ENCODE measurements around the gene LHX2. TPM values are rescaled to one million over a fixed set of nuclear protein-coding genes. Genes with fewer than 3 reads are reported as not detected.

The LHX2 gene
- total and polyA plus RNA-seq, 2 of the 13 experiments (the other 11 are each of a cell fraction or from before 2014, with no cell fraction given): not detected

GRCh38 chr9:124044448-124044847 is 32.9 kb downstream of the LHX2 start:
- BruUV-seq (replicated peaks): no TSS peak
- intact Hi-C loops (cut with micrococcal nuclease; ENCODE audit: unreplicated experiment) (no loop called here), in situ Hi-C loops (cut with HindIII; ENCODE audit: extremely low pct_ligation_motif_present, low pct_unique_long_range_greater_than_20kb) (loop anchor here (25.0 kb wide), 1 partner anchor 632 kb away; no protein-coding TSS in a partner anchor)
- Histone ChIP-seq H3K4me3 (replicated peaks in 1 of 3; ENCODE audit: insufficient read depth in 1 of 3, low read depth in 2 of 3, low read length in 3 of 3) (peak overlapping the region in 1 of 3 experiments; percentile 74; a peak in 1 of 6 replicates), H3K9ac (ENCODE audit: insufficient read depth, low read depth, low read length) (no peak overlapping the region), H3K4me2 (ENCODE audit: low read depth, low read length) (no peak overlapping the region; the same call in 1 of the 2 replicates), H2AFZ (ENCODE audit: low read length) (no peak overlapping the region), H3K4me1 (ENCODE audit: insufficient read depth, low read length) (peaks cover 45% of the 10 kb centered on the region), H3K79me2 (ENCODE audit: insufficient read depth, low read length) (no peaks in the 10 kb centered on the region), H3K36me3 (replicated peaks in 1 of 2; ENCODE audit: control insufficient read depth in 1 of 2, insufficient read depth in 2 of 2, low read length in 2 of 2) (no peaks in the 10 kb centered on the region), H3K9me3 (ENCODE audit: low read length) (no peaks in the 10 kb centered on the region), H3K27me3 (ENCODE audit: control insufficient read depth in 1 of 2, insufficient read depth in 2 of 2, low read length in 2 of 2) (peaks cover 4 to 54% of the 10 kb centered on the region in 2 experiments; a peak in 4 of 5 replicates), H3K27ac (ENCODE audit: extremely low read length, insufficient read depth, low read length) (no peak overlapping the region), H4K20me1 (ENCODE audit: insufficient read depth, low read length) (no peaks in the 10 kb centered on the region)
- FAIRE-seq (no peak), DNase-seq (ENCODE audit: low spot score) (no peak), ATAC-seq (no peak)
- 40% methylated on average over 5 of the region's 5 CpGs for WGBS (ENCODE audit: low lambda C conversion rate)
- ChIA-PET POLR2A (no interaction called here), CTCF (ENCODE audit: low intra/inter-chr PET ratio, low total read pairs) (no interaction called here)
- TF ChIP-seq CREB1 (IDR thresholded peaks at IDR 0.05): peak; percentile 55
- no peak for TF ChIP-seq CREB1 (CRISPR knock-in tag; IDR thresholded peaks at IDR 0.05)
- TF ChIP-seq KLF12 (CRISPR knock-in tag; IDR thresholded peaks at IDR 0.05; ENCODE audit: borderline replicate concordance): no peak
- TF ChIP-seq TEAD3 (CRISPR knock-in tag; optimal IDR thresholded peaks at IDR 0.05; ENCODE audit: borderline replicate concordance): peak; percentile 57

GRCh38 chr9:124045076-124045829 is 33.7 kb downstream of the LHX2 start:
- Histone ChIP-seq H3K9ac (ENCODE audit: insufficient read depth, low read depth, low read length) (peak overlapping the region; percentile 43; the same call in 1 of the 2 replicates), H4K20me1 (ENCODE audit: insufficient read depth, low read length) (no peaks in the 10 kb centered on the region), H3K4me2 (ENCODE audit: low read depth, low read length) (peak overlapping the region; percentile 93), H3K4me3 (replicated peaks in 1 of 3; ENCODE audit: insufficient read depth in 1 of 3, low read depth in 2 of 3, low read length in 3 of 3) (peak overlapping the region; percentile 48 to 74 (median 61)), H2AFZ (ENCODE audit: low read length) (no peak overlapping the region), H3K9me3 (ENCODE audit: low read length) (no peaks in the 10 kb centered on the region), H3K36me3 (replicated peaks in 1 of 2; ENCODE audit: control insufficient read depth in 1 of 2, insufficient read depth in 2 of 2, low read length in 2 of 2) (no peaks in the 10 kb centered on the region), H3K27me3 (ENCODE audit: control insufficient read depth in 1 of 2, insufficient read depth in 2 of 2, low read length in 2 of 2) (peaks cover 4 to 46% of the 10 kb centered on the region in 2 experiments; a peak in 4 of 5 replicates), H3K27ac (ENCODE audit: extremely low read length, insufficient read depth, low read length) (no peak overlapping the region), H3K79me2 (ENCODE audit: insufficient read depth, low read length) (no peaks in the 10 kb centered on the region), H3K4me1 (ENCODE audit: insufficient read depth, low read length) (peaks cover 40% of the 10 kb centered on the region)
- FAIRE-seq (no peak), DNase-seq (ENCODE audit: low spot score) (no peak), ATAC-seq (peak; percentile 45)
- no TSS peak for BruUV-seq (replicated peaks)
- ChIA-PET CTCF (ENCODE audit: low intra/inter-chr PET ratio, low total read pairs) (no interaction called here), POLR2A (no interaction called here)
- in situ Hi-C loops (cut with HindIII; ENCODE audit: extremely low pct_ligation_motif_present, low pct_unique_long_range_greater_than_20kb) (loop anchor here (25.0 kb wide), 1 partner anchor 633 kb away; no protein-coding TSS in a partner anchor), intact Hi-C loops (cut with micrococcal nuclease; ENCODE audit: unreplicated experiment) (no loop called here)
- WGBS (ENCODE audit: low lambda C conversion rate): 15% methylated on average over 14 of the region's 49 CpGs
- TF ChIP-seq TFAP4 (IDR thresholded peaks at IDR 0.05; ENCODE audit: borderline replicate concordance, low read depth) (no peak), ZNF431 (CRISPR knock-in tag; IDR thresholded peaks at IDR 0.05; ENCODE audit: borderline replicate concordance, low read depth) (no peak), PLRG1 (conservative IDR thresholded peaks at IDR 0.05) (no peak), ATM (IDR thresholded peaks at IDR 0.05; ENCODE audit: borderline replicate concordance) (no peak), ARID5B (CRISPR knock-in tag; IDR thresholded peaks at IDR 0.05) (0 out of 2 replicates have a peak, but pooled peaks have one; percentile 8), HDAC2 (CRISPR knock-in tag; IDR thresholded peaks at IDR 0.05) (no peak), MEIS2 (CRISPR knock-in tag; IDR thresholded peaks at IDR 0.05) (no peak), GATAD2A (CRISPR knock-in tag; IDR thresholded peaks at IDR 0.05) (peak; percentile 52; the same call in 1 of the 2 replicates), ELF3 (CRISPR knock-in tag; IDR thresholded peaks at IDR 0.05) (no peak), PCBP1 (IDR thresholded peaks at IDR 0.05; ENCODE audit: borderline replicate concordance, low read depth, low read length) (no peak)

Data from HepG2 (cell line).